ENCODE results near the gene CDKAL1. TPM values are rescaled to one million over a fixed set of nuclear protein-coding genes. Genes with fewer than 3 reads are reported as not detected.
"Not testable (repeated sequence)": the region's sequence is repeated elsewhere in the genome, so short reads cannot be mapped to it uniquely, and the experiment has no call there.

Gene CDKAL1
- total RNA-seq, 1 donor: 20.0 TPM

GRCh38 chr6:20498041-20498385 is 36.2 kb upstream of the CDKAL1 start:
- no peak for TF ChIP-seq CTCF (IDR thresholded peaks at IDR 0.05; ENCODE audit: insufficient read depth, low read length)
- no peak overlapping the region for H3K4me3 ChIP-seq (ENCODE audit: low read depth, low read length)
- no peak for DNase-seq (ENCODE audit: low read depth)

- DNase-seq (ENCODE audit: low read depth): no peak
- TF ChIP-seq CTCF (IDR thresholded peaks at IDR 0.05; ENCODE audit: insufficient read depth, low read length): no peak
- no peak overlapping the region for H3K4me3 ChIP-seq (ENCODE audit: low read depth, low read length)
These were observed 25.0 kb upstream of the CDKAL1 start for GRCh38 chr6:20509212-20509611.

- H3K4me3 ChIP-seq (ENCODE audit: low read depth, low read length): no peak overlapping the region
- DNase-seq (ENCODE audit: low read depth): no peak
- TF ChIP-seq CTCF (IDR thresholded peaks at IDR 0.05; ENCODE audit: insufficient read depth, low read length): no peak
These were observed 22.4 kb upstream of the CDKAL1 start for GRCh38 chr6:20511852-20512251.

- H3K4me3 ChIP-seq (ENCODE audit: low read depth, low read length); DNase-seq (ENCODE audit: low read depth): not testable (repeated sequence)
These were observed 9.0 kb upstream of the CDKAL1 start for GRCh38 chr6:20525208-20525607.

- not testable (repeated sequence) for H3K4me3 ChIP-seq (ENCODE audit: low read depth, low read length)
- peak; percentile 60 for DNase-seq (ENCODE audit: low read depth)
- TF ChIP-seq CTCF (IDR thresholded peaks at IDR 0.05; ENCODE audit: insufficient read depth, low read length): peak; percentile 48
These were observed 5.2 kb upstream of the CDKAL1 start for GRCh38 chr6:20529086-20529448.

GRCh38 chr6:20532881-20533280 is 1.4 kb upstream of the CDKAL1 start:
- TF ChIP-seq CTCF (IDR thresholded peaks at IDR 0.05; ENCODE audit: insufficient read depth, low read length): no peak
- DNase-seq (ENCODE audit: low read depth): no peak

GRCh38 chr6:20533746-20534294 is 437 bp upstream of the CDKAL1 start:
- DNase-seq (ENCODE audit: low read depth): no peak
- TF ChIP-seq CTCF (IDR thresholded peaks at IDR 0.05; ENCODE audit: insufficient read depth, low read length): no peak
- H3K4me3 ChIP-seq (ENCODE audit: low read depth, low read length): peak overlapping the region; percentile 97

More at GRCh38 chr6:20532881-20533280, 1.4 kb upstream of the CDKAL1 start:
- H3K4me3 ChIP-seq (ENCODE audit: low read depth, low read length): no peak overlapping the region
